ENCODE measurements around the gene LGALS3. TPM values are rescaled to one million over a fixed set of nuclear protein-coding genes. Genes with fewer than 3 reads are reported as not detected.
A peak's percentile ranks its signal among the peaks of the same experiment; 100 is the strongest.

Gene LGALS3
- total RNA-seq, 1 donor: 368 TPM

DNA sequence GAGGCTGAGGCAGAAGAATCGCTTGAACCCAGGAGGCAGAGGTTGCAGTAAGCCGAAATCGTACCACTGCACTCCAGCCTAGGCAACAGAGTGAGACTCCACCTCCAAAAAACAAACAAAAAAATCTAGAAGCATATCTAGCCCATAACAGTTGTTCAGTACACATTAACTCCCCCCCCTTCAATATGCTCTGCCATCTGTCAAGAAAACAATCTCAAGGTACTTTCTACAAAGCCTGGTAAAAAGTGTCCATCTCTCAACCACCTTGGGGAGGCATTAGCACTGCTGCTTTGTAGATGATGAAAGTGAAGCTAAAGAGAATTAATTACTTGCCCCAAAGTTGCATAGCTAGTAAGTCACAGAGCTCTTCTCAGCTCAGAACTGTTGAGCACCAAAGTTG lies 24.9 kb downstream of the LGALS3 start:
- Histone ChIP-seq H3K4me3 (ENCODE audit: insufficient read depth, low read length) (no peak overlapping the region), H3K4me1 (ENCODE audit: insufficient read depth, low read length) (peaks cover 4% of the 10 kb centered on the region), H2AFZ (ENCODE audit: low read length) (no peak overlapping the region), H3K79me2 (ENCODE audit: insufficient read depth, low read length) (no peaks in the 10 kb centered on the region), H3K27me3 (ENCODE audit: insufficient read depth, low read length) (no peaks in the 10 kb centered on the region), H3K9me3 (ENCODE audit: low read depth, low read length) (no peaks in the 10 kb centered on the region), H3K27ac (ENCODE audit: low read depth, low read length) (no peak overlapping the region), H4K20me1 (ENCODE audit: insufficient read depth, low read length) (no peaks in the 10 kb centered on the region), H3K36me3 (ENCODE audit: insufficient read depth, low read length) (no peaks in the 10 kb centered on the region), H3K4me2 (ENCODE audit: insufficient read depth, low read length) (no peak overlapping the region)
- no peak for DNase-seq (ENCODE audit: insufficient read length, low spot score, missing footprints)
- TF ChIP-seq, protein P1, sequence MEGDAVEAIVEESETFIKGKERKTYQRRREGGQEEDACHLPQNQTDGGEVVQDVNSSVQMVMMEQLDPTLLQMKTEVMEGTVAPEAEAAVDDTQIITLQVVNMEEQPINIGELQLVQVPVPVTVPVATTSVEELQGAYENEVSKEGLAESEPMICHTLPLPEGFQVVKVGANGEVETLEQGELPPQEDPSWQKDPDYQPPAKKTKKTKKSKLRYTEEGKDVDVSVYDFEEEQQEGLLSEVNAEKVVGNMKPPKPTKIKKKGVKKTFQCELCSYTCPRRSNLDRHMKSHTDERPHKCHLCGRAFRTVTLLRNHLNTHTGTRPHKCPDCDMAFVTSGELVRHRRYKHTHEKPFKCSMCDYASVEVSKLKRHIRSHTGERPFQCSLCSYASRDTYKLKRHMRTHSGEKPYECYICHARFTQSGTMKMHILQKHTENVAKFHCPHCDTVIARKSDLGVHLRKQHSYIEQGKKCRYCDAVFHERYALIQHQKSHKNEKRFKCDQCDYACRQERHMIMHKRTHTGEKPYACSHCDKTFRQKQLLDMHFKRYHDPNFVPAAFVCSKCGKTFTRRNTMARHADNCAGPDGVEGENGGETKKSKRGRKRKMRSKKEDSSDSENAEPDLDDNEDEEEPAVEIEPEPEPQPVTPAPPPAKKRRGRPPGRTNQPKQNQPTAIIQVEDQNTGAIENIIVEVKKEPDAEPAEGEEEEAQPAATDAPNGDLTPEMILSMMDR (IDR thresholded peaks at IDR 0.05; ENCODE audit: extremely low read depth, low read depth, low read length): no peak

DNA sequence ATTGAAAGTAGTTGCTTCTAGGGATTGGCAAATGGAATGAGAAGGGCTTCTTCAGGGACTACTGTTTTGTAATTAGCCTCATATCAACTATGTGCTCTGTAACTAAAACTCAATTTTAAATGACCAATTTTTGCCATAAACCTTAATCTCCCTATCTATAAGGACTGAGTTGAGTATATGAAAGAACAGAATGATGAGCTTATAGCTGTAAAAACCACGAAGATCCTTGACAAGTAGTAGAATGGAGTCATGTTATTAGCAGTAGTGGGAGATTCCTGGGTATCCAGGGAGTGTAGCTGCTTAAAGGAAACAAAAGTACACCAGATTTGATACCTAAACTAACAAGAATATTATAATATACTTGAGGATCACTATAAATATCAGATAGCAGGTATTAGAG lies 28.0 kb downstream of the LGALS3 start:
- Histone ChIP-seq H3K4me2 (ENCODE audit: insufficient read depth, low read length) (no peak overlapping the region), H3K36me3 (ENCODE audit: insufficient read depth, low read length) (no peaks in the 10 kb centered on the region), H2AFZ (ENCODE audit: low read length) (peak overlapping the region; percentile 32), H3K79me2 (ENCODE audit: insufficient read depth, low read length) (no peaks in the 10 kb centered on the region), H3K27ac (ENCODE audit: low read depth, low read length) (no peak overlapping the region), H3K27me3 (ENCODE audit: insufficient read depth, low read length) (no peaks in the 10 kb centered on the region), H3K9me3 (ENCODE audit: low read depth, low read length) (no peaks in the 10 kb centered on the region), H3K4me1 (ENCODE audit: insufficient read depth, low read length) (no peaks in the 10 kb centered on the region), H3K4me3 (ENCODE audit: insufficient read depth, low read length) (no peak overlapping the region), H4K20me1 (ENCODE audit: insufficient read depth, low read length) (no peaks in the 10 kb centered on the region)
- TF ChIP-seq, protein P1 (IDR thresholded peaks at IDR 0.05; ENCODE audit: extremely low read depth, low read depth, low read length): no peak
- DNase-seq (ENCODE audit: insufficient read length, low spot score, missing footprints): no peak

DNA sequence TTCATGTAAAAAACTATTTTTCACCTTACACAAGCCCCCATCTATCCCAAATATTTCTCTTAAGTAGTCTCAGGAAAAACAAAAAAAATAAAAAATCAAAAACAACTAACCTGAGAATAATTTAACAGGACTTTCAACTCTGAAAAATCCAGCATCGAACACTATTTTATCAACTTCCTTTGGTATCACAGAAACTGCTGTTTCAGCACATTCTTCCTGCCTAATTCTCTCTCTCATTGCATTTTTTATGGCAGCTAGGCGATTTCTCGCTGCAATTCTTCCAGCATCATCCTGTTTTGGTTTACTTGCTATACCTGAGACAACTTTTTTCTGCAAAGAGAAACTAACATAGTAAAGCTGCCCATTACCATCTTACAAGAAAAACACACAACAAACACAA lies 29.4 kb downstream of the LGALS3 start:
- no peak for DNase-seq (ENCODE audit: insufficient read length, low spot score, missing footprints)
- H3K27ac ChIP-seq (ENCODE audit: low read depth, low read length): no peak overlapping the region
- peak overlapping the region; percentile 20 for H2AFZ ChIP-seq (ENCODE audit: low read length)
- no peaks in the 10 kb centered on the region for H4K20me1 ChIP-seq (ENCODE audit: insufficient read depth, low read length)
- H3K4me3 ChIP-seq (ENCODE audit: insufficient read depth, low read length): no peak overlapping the region
- H3K27me3 ChIP-seq (ENCODE audit: insufficient read depth, low read length): no peaks in the 10 kb centered on the region
- no peaks in the 10 kb centered on the region for H3K9me3 ChIP-seq (ENCODE audit: low read depth, low read length)
- H3K79me2 ChIP-seq (ENCODE audit: insufficient read depth, low read length): no peaks in the 10 kb centered on the region
- H3K36me3 ChIP-seq (ENCODE audit: insufficient read depth, low read length): peaks cover 1% of the 10 kb centered on the region
- H3K4me2 ChIP-seq (ENCODE audit: insufficient read depth, low read length): no peak overlapping the region
- no peaks in the 10 kb centered on the region for H3K4me1 ChIP-seq (ENCODE audit: insufficient read depth, low read length)
- TF ChIP-seq, protein P1 (IDR thresholded peaks at IDR 0.05; ENCODE audit: extremely low read depth, low read depth, low read length): no peak

DNA sequence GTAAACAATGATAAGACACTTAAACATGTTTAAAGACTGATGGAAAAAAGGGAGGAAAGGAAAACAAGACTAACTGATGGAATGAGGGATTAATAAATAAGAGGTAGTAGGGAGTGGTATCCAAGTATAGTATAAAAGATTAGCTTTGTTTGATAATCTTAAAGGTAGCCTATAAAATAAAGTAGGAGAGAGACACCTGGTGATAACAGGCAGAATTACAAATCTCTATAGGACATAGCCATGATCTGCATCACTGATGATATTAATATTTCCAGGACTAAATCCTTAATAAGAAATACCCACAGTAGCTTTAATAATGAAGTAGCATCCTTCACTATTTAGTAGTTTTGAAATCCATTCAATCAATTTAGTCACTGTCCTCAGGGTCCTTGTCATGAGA lies 31.9 kb downstream of the LGALS3 start:
- Histone ChIP-seq H2AFZ (ENCODE audit: low read length) (no peak overlapping the region), H3K4me3 (ENCODE audit: insufficient read depth, low read length) (no peak overlapping the region), H3K27me3 (ENCODE audit: insufficient read depth, low read length) (no peaks in the 10 kb centered on the region), H4K20me1 (ENCODE audit: insufficient read depth, low read length) (no peaks in the 10 kb centered on the region), H3K4me1 (ENCODE audit: insufficient read depth, low read length) (no peaks in the 10 kb centered on the region), H3K4me2 (ENCODE audit: insufficient read depth, low read length) (no peak overlapping the region), H3K9me3 (ENCODE audit: low read depth, low read length) (no peaks in the 10 kb centered on the region), H3K36me3 (ENCODE audit: insufficient read depth, low read length) (peaks cover 13% of the 10 kb centered on the region), H3K27ac (ENCODE audit: low read depth, low read length) (no peak overlapping the region), H3K79me2 (ENCODE audit: insufficient read depth, low read length) (no peaks in the 10 kb centered on the region)
- DNase-seq (ENCODE audit: insufficient read length, low spot score, missing footprints): no peak
- TF ChIP-seq, protein P1 (IDR thresholded peaks at IDR 0.05; ENCODE audit: extremely low read depth, low read depth, low read length): peak; percentile 50
